Astrocyte (in vitro differentiated cells and primary cell): ENCODE results near the gene SYCP2.

Experiments
- CTCF ChIP-seq: IDR thresholded peaks from 2 replicates; pipeline ENCODE4 v1.5.1; 2011; ENCODE audit warnings: low read depth, mild to moderate bottlenecking, inconsistent platforms, low read length, moderate library complexity; ENCODE audit not compliant: insufficient read depth
- EZH2 ChIP-seq: IDR thresholded peaks from 2 replicates; pipeline ENCODE4 v1.6.1; 2012; ENCODE audit warnings: mild to moderate bottlenecking, low read length, inconsistent platforms; ENCODE audit not compliant: insufficient read depth

- no peak for TF ChIP-seq CTCF
- TF ChIP-seq EZH2: no peak
Observed at GRCh38 chr20:59931511-59932312, 1.7 kb downstream of the SYCP2 start.
